Measurements from ENCODE around the gene SEC16A.

Gene SEC16A

GRCh38 chr9:136433849-136434579, 48.8 kb downstream of the SEC16A start:
- no peak for TF ChIP-seq TARDBP (IDR thresholded peaks at IDR 0.05)
- no peak for TF ChIP-seq ELF4 (IDR thresholded peaks at IDR 0.05)
- TF ChIP-seq LEF1 (IDR thresholded peaks at IDR 0.05; ENCODE audit: borderline replicate concordance), result no peak
- TF ChIP-seq FOXK2 (IDR thresholded peaks at IDR 0.05), result no peak
- TF ChIP-seq SUZ12 (IDR thresholded peaks at IDR 0.05), result no peak
- TF ChIP-seq L3MBTL2 (conservative IDR thresholded peaks at IDR 0.05), result no peak
- TF ChIP-seq BHLHE40 (IDR thresholded peaks at IDR 0.05; ENCODE audit: borderline replicate concordance), result no peak
- TF ChIP-seq SP1 (IDR thresholded peaks at IDR 0.05), result no peak
- no peak for TF ChIP-seq ZNF384 (IDR thresholded peaks at IDR 0.05)
- no peak for TF ChIP-seq CTBP1 (IDR thresholded peaks at IDR 0.05; ENCODE audit: borderline replicate concordance)
- DNase-seq (ENCODE audit: extremely low spot score), result no peak
- POLR2A ChIA-PET, result no interaction called here
- CTCF ChIA-PET, result no interaction called here

GRCh38 chr9:136433043-136433715, 49.7 kb downstream of the SEC16A start:
- TF ChIP-seq HDGF (IDR thresholded peaks at IDR 0.05; ENCODE audit: borderline replicate concordance) (no peak), LEF1 (IDR thresholded peaks at IDR 0.05; ENCODE audit: borderline replicate concordance) (no peak), FOXA1 (IDR thresholded peaks at IDR 0.05) (no peak), L3MBTL2 (conservative IDR thresholded peaks at IDR 0.05) (no peak), ARNT (IDR thresholded peaks at IDR 0.05) (no peak), CTBP1 (IDR thresholded peaks at IDR 0.05; ENCODE audit: borderline replicate concordance) (no peak), PKNOX1 (IDR thresholded peaks at IDR 0.05) (no peak), NFRKB (IDR thresholded peaks at IDR 0.05) (no peak)
- ChIA-PET POLR2A (no interaction called here), CTCF (no interaction called here)
- DNase-seq (ENCODE audit: extremely low spot score), result no peak

DNA sequence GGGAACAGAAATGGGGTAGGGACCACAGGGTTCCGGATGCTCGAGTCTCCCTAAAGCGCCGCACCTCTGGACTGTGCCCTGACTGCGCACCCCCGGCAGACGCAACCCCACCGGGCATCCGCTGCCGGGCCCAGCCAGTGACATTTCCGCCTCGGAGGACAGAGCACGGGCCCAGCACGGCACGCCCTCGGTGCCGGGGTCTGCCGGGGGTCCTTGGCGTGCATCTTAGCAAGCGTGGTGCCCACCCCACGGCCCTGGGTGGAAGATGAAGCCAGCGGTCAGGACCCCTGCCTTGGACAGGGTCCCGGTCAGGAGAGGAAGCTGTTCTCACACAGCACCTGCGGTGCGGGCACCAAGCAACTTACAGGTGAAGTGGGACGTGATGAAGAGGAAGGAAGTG, 50.2 kb downstream of the SEC16A start:
- TF ChIP-seq FOXM1 (IDR thresholded peaks at IDR 0.05; ENCODE audit: borderline replicate concordance) (no peak), ZNF384 (IDR thresholded peaks at IDR 0.05) (no peak)
- DNase-seq (ENCODE audit: extremely low spot score), result no peak
- CTCF ChIA-PET, result no interaction called here
- POLR2A ChIA-PET, result no interaction called here

DNA sequence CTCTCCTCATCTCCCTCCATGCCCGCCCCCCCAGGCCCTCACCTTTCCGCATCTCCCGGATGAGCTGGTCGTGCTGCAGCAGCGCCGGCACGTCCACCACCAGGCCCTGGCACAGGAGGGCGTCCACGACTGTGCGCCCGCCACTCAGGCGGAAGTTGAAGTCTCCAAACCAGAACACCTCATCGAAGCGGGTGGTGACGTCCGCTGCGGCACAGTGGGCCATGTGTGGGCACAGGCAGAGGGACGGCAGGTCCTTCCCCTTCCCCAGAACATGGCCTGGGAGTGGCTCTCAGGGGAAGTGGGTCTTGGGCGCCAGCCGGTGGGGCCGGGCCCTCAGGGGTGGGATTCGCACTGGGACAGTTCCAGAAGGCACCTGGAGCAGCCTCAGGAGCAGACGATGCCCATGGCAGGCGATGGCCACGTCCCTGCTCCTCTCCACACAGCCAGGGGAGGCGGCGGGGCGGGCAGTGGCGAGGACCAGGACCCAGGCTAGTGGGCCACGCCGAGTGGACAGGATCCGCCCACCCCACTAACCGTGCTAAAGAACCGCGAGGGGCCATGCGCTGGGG, 51.0 kb downstream of the SEC16A start:
- DNase-seq (ENCODE audit: extremely low spot score), result no peak
- TF ChIP-seq SP1 (IDR thresholded peaks at IDR 0.05) (no peak), ARNT (IDR thresholded peaks at IDR 0.05) (no peak), FOXM1 (IDR thresholded peaks at IDR 0.05; ENCODE audit: borderline replicate concordance) (no peak), FOXA1 (IDR thresholded peaks at IDR 0.05) (no peak), SUZ12 (IDR thresholded peaks at IDR 0.05) (no peak), ZNF384 (IDR thresholded peaks at IDR 0.05) (no peak), CTBP1 (IDR thresholded peaks at IDR 0.05; ENCODE audit: borderline replicate concordance) (no peak), HDGF (IDR thresholded peaks at IDR 0.05; ENCODE audit: borderline replicate concordance) (no peak), TARDBP (IDR thresholded peaks at IDR 0.05) (no peak), ELF4 (IDR thresholded peaks at IDR 0.05) (no peak)
- ChIA-PET CTCF (no interaction called here), POLR2A (no interaction called here)

DNA sequence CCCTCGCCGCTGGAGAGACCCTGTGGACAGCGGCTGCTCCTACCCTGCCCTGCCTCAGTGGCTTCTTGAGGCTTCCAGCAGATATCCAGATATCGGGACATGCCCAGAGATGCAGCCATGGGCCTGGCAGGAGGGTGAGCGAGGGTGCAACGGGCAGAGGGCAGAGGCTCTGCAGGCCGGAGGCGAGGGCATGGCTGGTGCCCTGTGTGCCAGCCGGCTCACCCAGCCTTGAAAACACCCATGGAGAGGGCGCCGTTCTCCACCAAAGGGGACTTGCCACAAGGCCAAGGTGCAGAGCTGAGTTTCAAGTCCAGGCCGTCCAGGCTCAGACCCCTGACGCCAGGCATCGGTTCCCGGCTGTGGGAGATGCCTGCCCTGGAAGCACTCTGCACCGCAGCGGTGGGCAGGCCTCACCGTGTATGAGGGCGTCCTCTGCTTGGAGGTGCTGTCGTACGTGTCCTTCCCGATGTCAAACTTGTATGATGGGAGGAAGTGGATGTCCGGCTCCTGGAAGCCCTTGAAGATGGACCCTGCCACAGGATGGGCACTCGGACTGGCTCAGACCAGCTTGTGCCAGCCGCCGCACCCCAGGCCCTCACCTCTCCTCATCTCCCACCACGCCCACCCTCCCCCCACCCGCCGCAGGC, 52.1 kb downstream of the SEC16A start:
- no peak for TF ChIP-seq BHLHE40 (IDR thresholded peaks at IDR 0.05; ENCODE audit: borderline replicate concordance)
- no peak for TF ChIP-seq SP1 (IDR thresholded peaks at IDR 0.05)
- no peak for TF ChIP-seq L3MBTL2 (conservative IDR thresholded peaks at IDR 0.05)
- no peak for TF ChIP-seq ARNT (IDR thresholded peaks at IDR 0.05)
- TF ChIP-seq TARDBP (IDR thresholded peaks at IDR 0.05), result no peak
- TF ChIP-seq FOXA1 (IDR thresholded peaks at IDR 0.05), result no peak
- no peak for TF ChIP-seq SUZ12 (IDR thresholded peaks at IDR 0.05)
- ChIA-PET POLR2A (no interaction called here), CTCF (no interaction called here)
- no peak for DNase-seq (ENCODE audit: extremely low spot score)

GRCh38 chr9:136429683-136430491, 53.0 kb downstream of the SEC16A start:
- CTCF ChIA-PET, result no interaction called here
- DNase-seq (ENCODE audit: extremely low spot score), result no peak
- POLR2A ChIA-PET, result no interaction called here

More at GRCh38 chr9:136429683-136430491, 53.0 kb downstream of the SEC16A start:
- TF ChIP-seq ARNT (IDR thresholded peaks at IDR 0.05) (no peak), HDGF (IDR thresholded peaks at IDR 0.05; ENCODE audit: borderline replicate concordance) (no peak), NFRKB (IDR thresholded peaks at IDR 0.05) (no peak), SP1 (IDR thresholded peaks at IDR 0.05) (no peak), LEF1 (IDR thresholded peaks at IDR 0.05; ENCODE audit: borderline replicate concordance) (no peak), FOXK2 (IDR thresholded peaks at IDR 0.05) (no peak), FOXM1 (IDR thresholded peaks at IDR 0.05; ENCODE audit: borderline replicate concordance) (no peak), L3MBTL2 (conservative IDR thresholded peaks at IDR 0.05) (no peak), SUZ12 (IDR thresholded peaks at IDR 0.05) (no peak), BHLHE40 (IDR thresholded peaks at IDR 0.05; ENCODE audit: borderline replicate concordance) (no peak), TARDBP (IDR thresholded peaks at IDR 0.05) (no peak), ELF4 (IDR thresholded peaks at IDR 0.05) (no peak), ZNF384 (IDR thresholded peaks at IDR 0.05) (no peak), FOXA1 (IDR thresholded peaks at IDR 0.05) (no peak), CTBP1 (IDR thresholded peaks at IDR 0.05; ENCODE audit: borderline replicate concordance) (no peak), PKNOX1 (IDR thresholded peaks at IDR 0.05) (no peak)

Measured in HEK293T (cell line).